Keratinocyte (primary cell): ENCODE measurements around the gene SUN2. TPM values are rescaled to one million over a fixed set of nuclear protein-coding genes. Genes with fewer than 3 reads are reported as not detected.

Experiments used
- DNase-seq: peaks from one replicate; pipeline ENCODE4 v3.0.0-alpha.2; 2011; ENCODE audit warnings: low read depth, missing footprints, low spot score
- FAIRE-seq: peaks from 2 replicates; lab custom pipeline; 2011; peaks lifted over from hg19 to GRCh38; lab: Jason Lieb, UNC
- H2AFZ ChIP-seq: 2 replicates; pipeline ENCODE4 v1.6.0; 2012; ENCODE audit warnings: low read length, control low read depth, inconsistent platforms; ENCODE audit not compliant: control insufficient read depth
- H3K27ac ChIP-seq: 2 replicates; pipeline ENCODE4 v1.5.1; 2011; ENCODE audit warnings: low read length; ENCODE audit not compliant: control insufficient read depth, insufficient read depth
- H3K27me3 ChIP-seq: 3 replicates; pipeline ENCODE4 v1.6.0; 2011; ENCODE audit warnings: low read length; ENCODE audit not compliant: control insufficient read depth, insufficient read depth; ENCODE audit errors: extremely low read depth
- H3K36me3 ChIP-seq, 2 experiments: 2 replicates in 1 of 2; 3 replicates in 1 of 2; pipeline ENCODE4 v1.5.1; 2011; ENCODE audit warnings: low read length in 2 of 2, mild to moderate bottlenecking in 1 of 2; ENCODE audit not compliant: control insufficient read depth in 2 of 2, insufficient read depth in 2 of 2; ENCODE audit errors: extremely low read depth in 1 of 2
- H3K4me1 ChIP-seq: 3 replicates; pipeline ENCODE4 v1.5.1; 2011; ENCODE audit warnings: low read length; ENCODE audit not compliant: control insufficient read depth, insufficient read depth; ENCODE audit errors: extremely low read depth
- H3K4me2 ChIP-seq: 3 replicates; pipeline ENCODE4 v1.6.0; 2011; ENCODE audit warnings: low read depth, low read length; ENCODE audit not compliant: control insufficient read depth, insufficient read depth; ENCODE audit errors: extremely low read depth
- H3K4me3 ChIP-seq, 3 experiments: fragments of 200-600 bp in 1 of 3; sonication (generic) in 1 of 3; 2 replicates in 2 of 3; 3 replicates in 1 of 3; pipeline ENCODE4 v1.5.1; 2011 to 2016; ENCODE audit warnings: low read length in 3 of 3, mild to moderate bottlenecking in 3 of 3, control low read depth in 2 of 3, inconsistent platforms in 1 of 3, low read depth in 1 of 3, mixed read lengths in 1 of 3, mixed run types in 1 of 3, moderate library complexity in 1 of 3; ENCODE audit not compliant: control insufficient read depth in 2 of 3, insufficient read depth in 2 of 3; ENCODE audit errors: extremely low read depth in 1 of 3
- H3K79me2 ChIP-seq: 2 replicates; pipeline ENCODE4 v1.6.0; 2012; ENCODE audit warnings: low read length; ENCODE audit not compliant: control insufficient read depth, insufficient read depth
- H3K9ac ChIP-seq: 3 replicates; pipeline ENCODE4 v1.6.0; 2011; ENCODE audit warnings: low read length; ENCODE audit not compliant: control insufficient read depth, insufficient read depth; ENCODE audit errors: extremely low read depth
- H3K9me1 ChIP-seq: 3 replicates; pipeline ENCODE4 v1.6.0; 2011; ENCODE audit warnings: low read length; ENCODE audit not compliant: control insufficient read depth, insufficient read depth; ENCODE audit errors: extremely low read depth
- H3K9me3 ChIP-seq: 2 replicates; pipeline ENCODE4 v1.5.1; 2012; ENCODE audit warnings: low read depth, low read length; ENCODE audit not compliant: control insufficient read depth
- H4K20me1 ChIP-seq: 3 replicates; pipeline ENCODE4 v1.6.0; 2011; ENCODE audit warnings: low read length; ENCODE audit not compliant: control insufficient read depth, insufficient read depth; ENCODE audit errors: extremely low read depth
- CTCF ChIP-seq, 3 experiments: IDR thresholded peaks in 1 of 3; conservative IDR thresholded peaks in 1 of 3; optimal IDR thresholded peaks in 1 of 3; 2 replicates in 2 of 3; 3 replicates in 1 of 3; pipeline versions ENCODE3 to v1.5.1; 2011; ENCODE audit warnings: low read length in 3 of 3, mild to moderate bottlenecking in 3 of 3, moderate library complexity in 2 of 3, control low read depth in 1 of 3, inconsistent platforms in 1 of 3; ENCODE audit not compliant: insufficient read depth in 2 of 3; ENCODE audit errors: extremely low read depth in 1 of 3
- EZH2 ChIP-seq: IDR thresholded peaks from one replicate; pipeline ENCODE4 v1.6.1; 2012; ENCODE audit warnings: inconsistent platforms, mild to moderate bottlenecking, low read length, moderate library complexity
- dilution Hi-C: fragments of 300-500 bp; cut with MboI; formaldehyde crosslinking; loops from one replicate; pipeline ENCODE4 v1.7.0; 2020; ENCODE audit warnings: low sequenced_read_pairs; ENCODE audit not compliant: extremely low pct_ligation_motif_present
- polyA plus RNA-seq, 5 experiments: library from polyadenylated mRNA; depleted of rRNA in 3 of 5; stranded (reverse) in 3 of 5; stranded (forward) in 1 of 5; unstranded in 1 of 5; fragments of >200 nt; gene quantifications; 1 replicate in 1 of 5; 2 replicates in 3 of 5; 3 replicates in 1 of 5; pipeline versions ENCODE4 v1.2.1 to v1.2.3, GENCODE V29; 2011 to 2012; ENCODE audit warnings: missing spikeins in 2 of 5, low read depth in 1 of 5, low replicate concordance in 1 of 5

SUN2 gene
- polyA plus RNA-seq, 1 donor (not counting 4 experiments of a cell fraction or from before 2014, with no cell fraction given) = 15.9 TPM

- no peak overlapping the region for H3K4me3 ChIP-seq
- no peaks in the 10 kb centered on the region for H4K20me1 ChIP-seq
- peaks cover 2% of the 10 kb centered on the region for H3K9me3 ChIP-seq
- H3K27me3 ChIP-seq = no peaks in the 10 kb centered on the region
- peaks cover 13% of the 10 kb centered on the region for H3K4me1 ChIP-seq
- dilution Hi-C loops = no loop called here
- no peak for TF ChIP-seq CTCF (optimal IDR thresholded peaks at IDR 0.05 in 1 of 3, IDR thresholded peaks at IDR 0.05 in 1 of 3, conservative IDR thresholded peaks at IDR 0.05 in 1 of 3; ENCODE audit: extremely low read depth in 1 of 3, insufficient read depth in 2 of 3, low read length in 3 of 3)
- no peak for TF ChIP-seq EZH2
- no peak overlapping the region for H3K4me2 ChIP-seq
- H3K36me3 ChIP-seq = no peaks in the 10 kb centered on the region
- no peaks in the 10 kb centered on the region for H3K79me2 ChIP-seq
- H3K9ac ChIP-seq = no peak overlapping the region
- FAIRE-seq (no peak), DNase-seq (no peak)
- H3K9me1 ChIP-seq = no peaks in the 10 kb centered on the region
- no peak overlapping the region for H2AFZ ChIP-seq
- H3K27ac ChIP-seq = no peak overlapping the region
These were observed 42.7 kb upstream of the SUN2 start for GRCh38 chr22:38798496-38798895.

DNA sequence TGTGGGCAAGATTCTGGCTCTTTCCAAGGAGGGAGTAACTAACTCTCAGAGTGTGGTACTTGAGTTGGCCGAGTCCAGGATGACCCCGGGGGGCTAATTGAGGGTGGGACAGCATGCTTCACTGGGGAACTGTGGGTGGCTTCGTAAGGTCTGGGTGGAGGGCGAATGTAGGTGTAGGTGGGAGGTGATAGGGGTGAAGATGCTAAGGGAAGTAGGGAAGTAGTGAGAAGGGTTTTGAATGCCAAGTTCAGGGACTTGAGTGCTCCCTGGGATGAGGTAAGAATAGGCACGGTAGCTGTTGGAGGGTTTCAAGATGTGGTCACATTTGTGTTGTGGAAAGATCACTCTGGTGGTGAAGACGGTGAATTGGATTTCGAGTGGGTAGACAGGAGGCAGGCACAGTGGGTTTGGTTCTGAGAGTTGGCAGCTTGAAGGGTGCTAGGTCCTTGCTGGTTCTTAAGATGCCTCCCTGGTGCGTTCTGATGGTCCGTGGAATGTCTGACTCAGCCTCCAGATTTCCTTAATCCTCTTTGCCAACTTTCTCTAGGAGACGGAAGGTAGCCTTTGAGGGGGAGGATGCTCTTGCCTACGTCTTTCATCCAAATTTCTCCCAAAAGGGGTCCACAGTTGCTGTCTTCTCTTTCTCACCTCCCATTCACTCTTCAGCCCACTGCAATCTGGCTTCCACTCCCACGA is 40.6 kb upstream of the SUN2 start:
- dilution Hi-C loops = no loop called here
- TF ChIP-seq EZH2 = no peak
- TF ChIP-seq CTCF (optimal IDR thresholded peaks at IDR 0.05 in 1 of 3, IDR thresholded peaks at IDR 0.05 in 1 of 3, conservative IDR thresholded peaks at IDR 0.05 in 1 of 3; ENCODE audit: extremely low read depth in 1 of 3, insufficient read depth in 2 of 3, low read length in 3 of 3) = no peak
- no peaks in the 10 kb centered on the region for H3K79me2 ChIP-seq
- H4K20me1 ChIP-seq = no peaks in the 10 kb centered on the region
- H3K27ac ChIP-seq = no peak overlapping the region
- FAIRE-seq (no peak), DNase-seq (no peak)
- H3K4me1 ChIP-seq = peaks cover 18% of the 10 kb centered on the region
- H3K36me3 ChIP-seq = no peaks in the 10 kb centered on the region
- no peaks in the 10 kb centered on the region for H3K27me3 ChIP-seq
- peaks cover 2% of the 10 kb centered on the region for H3K9me3 ChIP-seq
- no peak overlapping the region for H3K4me2 ChIP-seq
- H3K4me3 ChIP-seq = no peak overlapping the region
- H2AFZ ChIP-seq = no peak overlapping the region
- no peaks in the 10 kb centered on the region for H3K9me1 ChIP-seq
- no peak overlapping the region for H3K9ac ChIP-seq
